Caco-2 (cell line): ENCODE measurements around the gene OLA1. TPM values are rescaled to one million over a fixed set of nuclear protein-coding genes. Genes with fewer than 3 reads are reported as not detected.

ENCODE experiments used
- BruUV-seq: library from RNA; stranded (reverse); fragments of 400-500 nt; replicated peaks from 2 replicates; lab custom pipeline; 2021; lab: Mats Ljungman, UMichigan
- CTCF ChIA-PET: fragments of 300-600 bp; sonication (Branson Sonifier 250); formaldehyde crosslinking; loops from one replicate; lab custom pipeline; 2022; ENCODE audit warnings: antibody characterized with exemption; lab: Charles Lee
- POLR2A ChIA-PET: fragments of 300-600 bp; sonication (Branson Sonifier 250); formaldehyde crosslinking; loops from one replicate; lab custom pipeline; 2022; ENCODE audit warnings: antibody characterized with exemption; lab: Charles Lee
- DNase-seq, 2 experiments: peaks; one replicate each; pipeline versions ENCODE4 v3.0.0 to v3.0.0-alpha.2; 2020 to 2022
- H3K27me3 ChIP-seq: replicated peaks from 2 replicates; pipeline ENCODE4 v1.6.0; 2011; ENCODE audit warnings: low read length; ENCODE audit not compliant: control insufficient read depth, insufficient read depth
- H3K36me3 ChIP-seq: 2 replicates; pipeline ENCODE4 v1.5.1; 2011; ENCODE audit warnings: low read length; ENCODE audit not compliant: control insufficient read depth, insufficient read depth
- H3K4me1 ChIP-seq: fragments of 250-450 bp; sonication (Bioruptor Pico); 2 replicates; pipeline ENCODE4 v1.5.1; 2020; ENCODE audit warnings: mild to moderate bottlenecking
- H3K4me3 ChIP-seq: 2 replicates; pipeline ENCODE4 v1.5.1; 2011; ENCODE audit warnings: low read depth, mild to moderate bottlenecking, control low read depth, low read length
- H3K9me3 ChIP-seq: fragments of 250-450 bp; sonication (Bioruptor Pico); 2 replicates; pipeline ENCODE4 v1.5.1; 2020; ENCODE audit warnings: mild to moderate bottlenecking, moderate library complexity
- H3K27ac Mint-ChIP-seq: one replicate; pipeline ENCODE4 v1.8.0; 2022; ENCODE audit warnings: mixed read lengths; ENCODE audit not compliant: unreplicated experiment
- H3K27me3 Mint-ChIP-seq: one replicate; pipeline ENCODE4 v1.8.0; 2022; ENCODE audit warnings: mixed read lengths; ENCODE audit not compliant: insufficient read depth, unreplicated experiment
- H3K36me3 Mint-ChIP-seq: one replicate; pipeline ENCODE4 v1.8.0; 2022; ENCODE audit warnings: mild to moderate bottlenecking, mixed read lengths; ENCODE audit not compliant: insufficient read depth, unreplicated experiment
- H3K4me1 Mint-ChIP-seq: one replicate; pipeline ENCODE4 v1.8.0; 2022; ENCODE audit warnings: low read depth, mixed read lengths; ENCODE audit not compliant: unreplicated experiment
- H3K4me3 Mint-ChIP-seq: one replicate; pipeline ENCODE4 v1.8.0; 2022; ENCODE audit warnings: mild to moderate bottlenecking, moderate library complexity, mixed read lengths; ENCODE audit not compliant: unreplicated experiment
- H3K9me3 Mint-ChIP-seq: one replicate; pipeline ENCODE4 v1.8.0; 2022; ENCODE audit warnings: mixed read lengths; ENCODE audit not compliant: unreplicated experiment
- intact Hi-C: fragments of 100-400 bp; cut with micrococcal nuclease; formaldehyde crosslinking; loops from one replicate; pipeline ENCODE4 v1.10.0; 2022; ENCODE audit not compliant: unreplicated experiment
- total RNA-seq: library from RNA; stranded (reverse); gene quantifications from 2 replicates; pipeline ENCODE4 v1.2.3, GENCODE V29; 2022
- TF ChIP-seq, protein P1 (sequence below), 2 experiments: fragments of 200-600 bp in 1 of 2; IDR thresholded peaks; 1 replicate in 1 of 2; 2 replicates in 1 of 2; pipeline versions ENCODE4 v1.5.1 to v1.8.0; 2011 to 2022; ENCODE audit warnings: antibody characterized with exemption in 1 of 2, control low read depth in 1 of 2, inconsistent platforms in 1 of 2, low read depth in 1 of 2, low read length in 1 of 2, mild to moderate bottlenecking in 1 of 2, moderate library complexity in 1 of 2; ENCODE audit not compliant: insufficient read depth in 1 of 2, severe bottlenecking in 1 of 2, unreplicated experiment in 1 of 2

The OLA1 gene
- total RNA-seq, 1 experiment from 2014 or later: 177 TPM

DNA sequence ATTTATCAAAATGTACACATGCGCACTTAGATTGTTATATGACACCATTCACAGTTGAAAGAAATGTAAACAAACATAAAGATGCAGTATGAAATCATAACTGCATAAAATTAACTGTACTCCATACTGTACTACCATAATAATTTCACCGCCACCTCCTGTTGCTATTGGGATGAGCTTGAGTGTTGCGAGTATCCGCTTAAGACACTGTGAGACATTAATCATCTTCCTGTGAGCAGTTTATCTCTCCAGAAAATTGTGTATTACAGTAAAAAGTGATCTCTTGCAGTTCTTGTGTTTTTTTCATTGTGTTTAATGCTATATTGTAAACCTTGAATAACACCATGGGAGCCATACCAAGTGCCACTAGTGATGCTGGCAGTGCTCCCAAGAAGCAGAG, 46.1 kb downstream of the OLA1 start:
- Histone ChIP-seq H3K9me3 (no peaks in the 10 kb centered on the region), H3K27me3 (no peaks in the 10 kb centered on the region), H3K4me1 (no peaks in the 10 kb centered on the region), H3K36me3 (no peaks in the 10 kb centered on the region), H3K4me3 (no peak overlapping the region)
- no peak for DNase-seq
- intact Hi-C loops: no loop called here
- H3K27ac Mint-ChIP-seq: no peak overlapping the region
- H3K9me3 Mint-ChIP-seq: no peaks in the 10 kb centered on the region
- H3K27me3 Mint-ChIP-seq: no peaks in the 10 kb centered on the region
- H3K4me1 Mint-ChIP-seq: no peaks in the 10 kb centered on the region
- TF ChIP-seq, protein P1, sequence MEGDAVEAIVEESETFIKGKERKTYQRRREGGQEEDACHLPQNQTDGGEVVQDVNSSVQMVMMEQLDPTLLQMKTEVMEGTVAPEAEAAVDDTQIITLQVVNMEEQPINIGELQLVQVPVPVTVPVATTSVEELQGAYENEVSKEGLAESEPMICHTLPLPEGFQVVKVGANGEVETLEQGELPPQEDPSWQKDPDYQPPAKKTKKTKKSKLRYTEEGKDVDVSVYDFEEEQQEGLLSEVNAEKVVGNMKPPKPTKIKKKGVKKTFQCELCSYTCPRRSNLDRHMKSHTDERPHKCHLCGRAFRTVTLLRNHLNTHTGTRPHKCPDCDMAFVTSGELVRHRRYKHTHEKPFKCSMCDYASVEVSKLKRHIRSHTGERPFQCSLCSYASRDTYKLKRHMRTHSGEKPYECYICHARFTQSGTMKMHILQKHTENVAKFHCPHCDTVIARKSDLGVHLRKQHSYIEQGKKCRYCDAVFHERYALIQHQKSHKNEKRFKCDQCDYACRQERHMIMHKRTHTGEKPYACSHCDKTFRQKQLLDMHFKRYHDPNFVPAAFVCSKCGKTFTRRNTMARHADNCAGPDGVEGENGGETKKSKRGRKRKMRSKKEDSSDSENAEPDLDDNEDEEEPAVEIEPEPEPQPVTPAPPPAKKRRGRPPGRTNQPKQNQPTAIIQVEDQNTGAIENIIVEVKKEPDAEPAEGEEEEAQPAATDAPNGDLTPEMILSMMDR (IDR thresholded peaks at IDR 0.05; ENCODE audit: insufficient read depth in 1 of 2, low read depth in 1 of 2, low read length in 1 of 2, severe bottlenecking in 1 of 2, unreplicated experiment in 1 of 2): no peak
- H3K36me3 Mint-ChIP-seq: no peaks in the 10 kb centered on the region
- ChIA-PET CTCF (no interaction called here), POLR2A (no interaction called here)
- no peak overlapping the region for H3K4me3 Mint-ChIP-seq
- no TSS peak for BruUV-seq

DNA sequence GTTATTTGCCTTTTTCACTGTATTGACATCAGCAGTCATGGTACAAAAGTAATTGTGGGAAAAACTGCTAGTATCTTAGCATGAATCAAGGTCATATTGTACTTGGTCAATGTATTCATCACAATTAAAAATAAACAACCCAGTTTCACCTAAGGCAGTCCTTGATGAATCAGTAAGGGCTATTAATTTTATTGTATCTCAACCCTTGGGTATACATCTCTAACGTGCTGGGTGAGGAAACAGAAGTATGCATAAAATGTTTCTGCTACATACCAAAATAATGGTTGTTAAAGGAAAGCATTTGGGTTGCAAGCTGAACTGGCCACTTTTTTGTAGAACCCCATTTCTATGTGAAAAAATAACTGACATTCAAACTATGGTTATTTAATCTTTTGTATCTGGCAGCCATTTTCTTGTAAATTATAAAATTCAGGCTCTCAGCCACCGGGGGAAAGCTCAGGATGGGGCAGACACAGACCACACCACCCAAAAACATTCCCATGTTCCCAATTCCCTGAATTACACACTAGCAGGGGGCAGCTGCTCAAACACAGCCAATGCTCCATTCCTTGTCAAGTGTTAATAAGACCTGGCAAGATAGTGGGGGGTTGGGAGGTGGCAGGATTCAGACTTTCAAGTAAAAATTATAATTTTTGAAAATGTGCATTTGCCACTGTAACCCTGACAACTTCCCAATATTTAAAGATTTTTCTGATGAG, 49.3 kb downstream of the OLA1 start:
- no peaks in the 10 kb centered on the region for H3K27me3 Mint-ChIP-seq
- ChIA-PET CTCF (no interaction called here), POLR2A (no interaction called here)
- H3K4me1 Mint-ChIP-seq: peaks cover 3% of the 10 kb centered on the region
- no peaks in the 10 kb centered on the region for H3K36me3 Mint-ChIP-seq
- intact Hi-C loops: no loop called here
- H3K4me3 Mint-ChIP-seq: no peak overlapping the region
- Histone ChIP-seq H3K36me3 (no peaks in the 10 kb centered on the region), H3K4me3 (no peak overlapping the region), H3K9me3 (no peaks in the 10 kb centered on the region), H3K4me1 (no peaks in the 10 kb centered on the region), H3K27me3 (no peaks in the 10 kb centered on the region)
- H3K27ac Mint-ChIP-seq: no peak overlapping the region
- no peak for DNase-seq
- no TSS peak for BruUV-seq
- TF ChIP-seq, protein P1 (IDR thresholded peaks at IDR 0.05; ENCODE audit: insufficient read depth in 1 of 2, low read depth in 1 of 2, low read length in 1 of 2, severe bottlenecking in 1 of 2, unreplicated experiment in 1 of 2): no peak
- H3K9me3 Mint-ChIP-seq: no peaks in the 10 kb centered on the region

DNA sequence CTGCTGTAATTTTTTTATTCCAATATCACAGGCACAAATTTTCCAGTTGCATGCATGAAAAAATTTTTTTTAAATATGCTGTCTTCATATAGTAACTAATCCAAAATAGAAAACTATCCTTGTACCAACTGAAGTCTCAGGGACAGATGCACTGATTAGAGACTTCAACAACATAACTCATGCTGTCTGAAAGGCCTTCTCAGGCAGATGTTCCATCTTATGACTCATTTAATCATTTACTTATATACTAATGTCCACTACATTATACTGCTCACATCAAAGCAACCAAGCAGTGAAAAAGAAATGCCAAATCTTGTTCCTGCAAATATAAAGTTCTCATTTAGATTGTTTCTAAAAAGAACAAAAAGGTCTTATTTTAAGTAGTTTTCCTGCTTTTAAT, 53.1 kb downstream of the OLA1 start:
- intact Hi-C loops: no loop called here
- H3K36me3 ChIP-seq: no peaks in the 10 kb centered on the region
- no TSS peak for BruUV-seq
- TF ChIP-seq, protein P1 (IDR thresholded peaks at IDR 0.05; ENCODE audit: insufficient read depth in 1 of 2, low read depth in 1 of 2, low read length in 1 of 2, severe bottlenecking in 1 of 2, unreplicated experiment in 1 of 2): no peak
- no peaks in the 10 kb centered on the region for H3K9me3 Mint-ChIP-seq
- H3K4me3 ChIP-seq: no peak overlapping the region
- no peak overlapping the region for H3K27ac Mint-ChIP-seq
- CTCF ChIA-PET: no interaction called here
- peaks cover 5% of the 10 kb centered on the region for H3K4me1 Mint-ChIP-seq
- POLR2A ChIA-PET: no interaction called here
- no peaks in the 10 kb centered on the region for H3K9me3 ChIP-seq
- H3K27me3 ChIP-seq: no peaks in the 10 kb centered on the region
- H3K4me3 Mint-ChIP-seq: no peak overlapping the region
- no peaks in the 10 kb centered on the region for H3K27me3 Mint-ChIP-seq
- no peak for DNase-seq
- no peaks in the 10 kb centered on the region for H3K4me1 ChIP-seq
- H3K36me3 Mint-ChIP-seq: no peaks in the 10 kb centered on the region
